Measurements from ENCODE around the gene ARHGAP6.

GRCh38 chrX:11190745-11191510 is 474.8 kb downstream of the ARHGAP6 start:
- no peak for TF ChIP-seq EZH2phosphoT487 (IDR thresholded peaks at IDR 0.05; ENCODE audit: insufficient read depth, low read depth)
- TF ChIP-seq EZH2 (IDR thresholded peaks at IDR 0.05; ENCODE audit: insufficient read depth, poor library complexity, severe bottlenecking) = no peak

Measured in GM23248 (cell line).